NK-92 (cell line): ENCODE measurements around the gene DMC1.
"Not testable (repeated sequence)": the region's sequence is repeated elsewhere in the genome, so short reads cannot be mapped to it uniquely, and the experiment has no call there.

Experiments
- DNase-seq: peaks from one replicate; lab custom pipeline; 2025; ENCODE audit not compliant: unreplicated experiment; lab: John Stamatoyannopoulos, UW

Gene DMC1, protein sequence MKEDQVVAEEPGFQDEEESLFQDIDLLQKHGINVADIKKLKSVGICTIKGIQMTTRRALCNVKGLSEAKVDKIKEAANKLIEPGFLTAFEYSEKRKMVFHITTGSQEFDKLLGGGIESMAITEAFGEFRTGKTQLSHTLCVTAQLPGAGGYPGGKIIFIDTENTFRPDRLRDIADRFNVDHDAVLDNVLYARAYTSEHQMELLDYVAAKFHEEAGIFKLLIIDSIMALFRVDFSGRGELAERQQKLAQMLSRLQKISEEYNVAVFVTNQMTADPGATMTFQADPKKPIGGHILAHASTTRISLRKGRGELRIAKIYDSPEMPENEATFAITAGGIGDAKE

DNA sequence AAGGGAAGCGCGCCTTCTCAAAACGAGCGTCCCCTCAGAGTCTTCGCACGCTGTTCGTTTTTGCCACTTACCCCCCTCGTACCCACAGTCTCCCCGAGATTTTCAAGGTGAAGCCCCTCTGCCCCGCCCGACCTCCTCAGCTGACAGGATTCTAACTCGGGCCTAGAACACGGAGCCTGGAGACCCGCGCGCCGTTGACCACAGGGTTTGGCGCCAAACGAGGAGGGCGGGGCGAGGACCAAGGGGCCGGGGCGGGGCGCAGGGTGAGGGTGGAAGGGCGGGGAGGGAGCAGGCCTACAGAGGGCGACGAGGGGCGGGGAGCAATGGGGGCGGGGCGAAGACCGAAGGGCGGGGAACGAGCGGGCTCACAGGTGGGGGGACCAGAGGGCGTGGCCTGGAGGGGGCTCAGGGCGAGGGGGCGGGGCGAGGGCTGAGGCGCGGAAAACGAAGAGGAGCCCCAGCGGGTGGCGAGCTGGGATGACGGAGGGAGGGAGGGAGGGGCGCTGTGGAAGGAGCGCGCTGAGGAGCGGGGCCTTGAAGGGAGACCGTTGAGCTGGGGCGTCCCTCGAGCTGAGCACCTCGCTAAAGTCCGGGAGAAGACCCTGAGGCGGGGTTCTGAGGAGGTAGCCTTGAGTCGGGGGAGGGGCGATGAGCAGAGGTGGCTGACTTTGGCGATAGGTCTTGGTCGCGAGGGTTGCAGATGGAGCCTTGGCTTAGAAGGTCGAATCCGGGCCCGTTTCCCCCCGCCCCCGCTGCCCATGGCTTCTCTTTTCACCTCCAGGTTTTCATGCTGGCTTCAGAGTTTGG lies at the start of gene DMC1:
TSS of gene DMC1 (minus strand) at position 212 of the 807 bp plus-strand sequence. CDS start 1,927 bp downstream, outside the sequence.
- peak; percentile 89 for DNase-seq

DNA sequence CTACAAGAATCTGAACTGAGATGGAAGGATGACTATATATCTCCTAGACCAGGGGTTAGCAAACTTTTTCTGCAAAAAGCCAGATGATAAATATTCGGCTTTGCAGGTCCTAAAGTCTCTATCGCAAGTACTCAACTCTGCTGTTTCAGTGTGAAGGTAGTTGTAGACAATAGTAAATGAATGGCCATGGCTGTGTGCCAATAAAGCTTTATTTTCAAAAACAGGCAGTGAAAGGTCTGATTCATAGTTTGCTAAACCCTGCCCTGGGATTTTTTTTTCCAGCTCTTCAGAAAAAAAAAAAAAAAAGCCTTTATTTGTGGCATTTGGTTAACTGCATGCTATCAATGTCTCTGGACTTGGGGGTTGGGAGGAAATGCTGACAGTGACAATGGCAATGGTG lies 48.7 kb upstream of the DMC1 start:
- no peak for DNase-seq

DNA sequence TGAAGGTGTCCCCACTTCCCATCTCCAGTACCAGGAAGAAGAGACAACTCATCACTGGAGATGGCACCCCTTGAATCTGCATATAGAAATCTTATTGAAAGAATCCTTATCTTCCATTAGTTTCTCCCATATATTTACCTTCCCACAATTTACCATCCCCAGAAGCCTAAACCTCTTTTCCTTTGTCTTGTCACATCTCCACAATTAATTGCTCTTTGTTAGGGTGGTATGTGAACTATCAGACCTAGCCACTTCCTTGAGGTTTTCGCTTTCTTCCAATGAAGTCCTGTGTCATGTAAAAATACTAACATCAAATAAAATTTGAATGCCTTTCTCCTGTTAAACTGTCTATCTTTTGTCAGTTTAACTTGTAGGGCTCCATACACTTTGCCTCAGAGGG lies 48.3 kb upstream of the DMC1 start:
- no peak for DNase-seq

DNA sequence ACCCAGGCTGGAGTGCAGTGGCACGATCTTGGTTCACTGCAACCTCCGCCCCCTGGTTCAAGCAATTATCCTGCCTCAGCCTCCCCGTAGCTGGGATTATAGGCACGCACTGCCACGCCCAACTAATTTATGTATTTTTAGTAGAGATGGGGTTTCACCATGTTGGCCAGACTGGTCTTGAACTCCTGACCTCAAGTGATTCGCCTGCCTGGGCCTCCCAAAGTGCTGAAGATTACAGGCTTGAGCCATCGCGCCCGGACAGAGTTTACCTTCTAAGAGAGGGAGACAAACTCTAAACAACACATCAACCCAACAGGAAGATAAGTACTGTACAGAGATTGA lies 45.1 kb upstream of the DMC1 start:
- DNase-seq, result not testable (repeated sequence)

DNA sequence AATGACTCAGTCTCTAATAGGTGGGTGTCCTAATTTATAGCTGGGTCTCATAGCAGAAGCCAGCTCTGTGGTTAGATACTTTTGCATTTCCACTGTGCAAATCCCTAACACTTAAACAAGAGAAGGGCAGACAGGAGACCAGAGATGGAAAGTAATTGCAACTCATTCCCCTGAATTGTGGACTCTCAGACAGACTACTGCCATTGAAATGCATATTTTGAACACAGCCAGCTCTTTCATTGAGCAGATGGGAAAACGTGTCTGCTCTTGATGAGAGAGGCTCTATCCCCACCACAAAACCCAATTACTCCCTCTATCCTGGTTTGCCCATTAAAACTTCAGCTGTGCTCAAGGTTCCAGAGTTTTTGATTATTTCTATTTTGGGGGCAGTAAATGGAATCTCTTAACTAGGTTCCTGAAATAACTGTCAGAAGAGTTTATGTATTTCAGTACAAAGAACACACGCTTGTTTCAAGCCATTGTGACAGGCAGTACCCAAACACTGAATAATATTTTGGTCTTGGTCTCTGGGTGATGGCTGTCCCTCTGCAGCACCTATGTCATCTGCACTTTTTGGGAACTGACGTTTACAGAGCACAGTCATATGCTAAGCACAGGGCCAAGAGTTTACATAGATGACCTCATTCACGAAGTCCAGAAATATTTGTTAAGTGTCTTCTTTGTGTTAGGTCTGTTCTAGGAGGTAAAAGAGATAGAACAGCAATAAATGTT lies 44.5 kb upstream of the DMC1 start:
- no peak for DNase-seq

DNA sequence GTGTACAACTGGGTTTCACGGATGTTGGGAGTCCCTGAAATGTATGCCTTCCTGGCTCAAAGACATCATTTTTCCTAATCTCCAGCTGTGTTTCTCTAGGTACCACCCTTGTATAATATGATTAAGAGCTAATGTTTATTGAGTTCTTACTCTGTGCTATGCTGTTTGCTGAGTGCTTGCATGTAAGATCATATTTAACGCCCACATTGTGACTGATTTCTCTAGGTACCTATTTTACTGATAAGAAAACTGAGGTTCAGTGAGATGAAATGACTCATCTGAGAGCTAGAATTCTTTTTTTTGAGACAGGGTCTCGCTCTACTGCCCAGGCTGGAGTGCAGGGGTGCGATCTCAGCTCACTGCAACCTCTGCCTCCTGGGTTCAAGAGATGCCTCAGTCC lies 43.6 kb upstream of the DMC1 start:
- no peak for DNase-seq

DNA sequence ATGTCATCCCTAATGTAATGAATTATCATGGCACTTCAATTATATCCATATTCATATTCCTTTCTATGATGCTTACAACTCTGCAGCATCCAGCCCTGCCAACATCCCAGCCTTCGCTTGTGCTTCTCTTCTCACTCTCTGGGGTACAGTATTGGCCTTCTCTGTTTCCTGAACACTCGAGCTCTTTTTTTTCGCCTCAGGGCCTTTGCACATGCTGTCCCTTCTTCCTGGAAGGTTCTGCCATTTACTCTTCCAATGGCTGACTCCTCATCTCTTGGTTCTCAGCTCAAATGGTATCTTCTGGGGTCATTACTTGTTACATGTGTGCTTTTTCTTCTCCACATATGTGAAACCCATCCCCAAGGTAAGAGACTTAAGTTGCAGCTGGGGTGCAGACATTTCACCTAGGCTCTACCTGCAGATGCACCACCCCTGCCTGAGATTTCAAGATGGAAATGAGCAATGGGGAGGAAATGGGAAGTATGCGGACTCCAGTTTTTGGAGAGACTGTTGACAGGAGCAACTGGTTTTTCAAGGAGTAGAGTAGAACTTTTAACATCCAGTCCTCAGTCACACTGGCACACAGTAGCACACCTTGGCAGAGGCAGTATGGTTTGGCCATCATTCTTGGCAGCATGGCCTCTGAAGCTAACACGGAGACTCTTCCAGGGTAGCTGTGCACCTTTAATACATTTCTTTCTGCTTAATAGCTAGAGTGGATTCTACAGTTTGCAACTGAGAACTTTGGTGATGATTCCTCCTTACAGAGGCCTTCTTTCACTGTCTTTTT lies 42.4 kb upstream of the DMC1 start:
- no peak for DNase-seq

DNA sequence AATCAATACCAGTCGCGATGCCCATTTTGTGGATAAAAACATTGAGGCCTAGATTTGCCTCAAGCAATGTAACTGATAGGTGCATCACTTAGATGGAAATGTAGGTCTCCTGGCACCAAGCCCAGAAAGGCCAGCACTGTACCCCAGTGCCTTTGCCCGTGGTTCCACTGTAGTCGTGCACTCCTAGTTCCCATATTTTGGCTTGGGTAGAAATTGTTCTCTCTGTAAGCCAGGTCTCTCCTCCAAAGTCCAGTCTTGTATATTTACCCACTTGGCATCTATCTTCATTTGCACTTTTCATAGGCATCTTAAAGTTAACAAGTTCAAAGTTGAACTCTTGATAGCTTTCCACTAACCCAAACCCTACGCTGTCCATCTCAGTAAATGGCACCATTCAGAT lies 41.6 kb upstream of the DMC1 start:
- DNase-seq, result no peak

DNA sequence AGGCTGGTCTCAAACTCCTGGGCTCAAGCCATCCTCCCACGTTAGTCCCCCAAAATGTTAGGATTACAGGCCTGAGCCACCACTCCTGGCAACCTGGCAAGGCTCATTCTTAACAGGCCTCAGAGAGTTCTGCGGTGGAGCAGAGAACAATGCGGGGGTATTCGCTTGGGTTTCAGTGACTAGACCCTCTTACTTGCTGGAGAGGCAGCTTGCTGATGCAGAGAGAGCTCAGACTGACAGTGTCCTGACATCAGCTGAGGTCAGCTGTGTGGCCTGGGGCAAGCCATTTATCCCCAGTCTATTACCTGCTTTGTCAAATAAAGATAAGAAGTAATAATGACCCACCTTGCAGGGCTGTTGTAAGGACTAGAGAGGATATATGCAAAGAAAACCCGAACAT lies 40.3 kb upstream of the DMC1 start:
- DNase-seq, result no peak

DNA sequence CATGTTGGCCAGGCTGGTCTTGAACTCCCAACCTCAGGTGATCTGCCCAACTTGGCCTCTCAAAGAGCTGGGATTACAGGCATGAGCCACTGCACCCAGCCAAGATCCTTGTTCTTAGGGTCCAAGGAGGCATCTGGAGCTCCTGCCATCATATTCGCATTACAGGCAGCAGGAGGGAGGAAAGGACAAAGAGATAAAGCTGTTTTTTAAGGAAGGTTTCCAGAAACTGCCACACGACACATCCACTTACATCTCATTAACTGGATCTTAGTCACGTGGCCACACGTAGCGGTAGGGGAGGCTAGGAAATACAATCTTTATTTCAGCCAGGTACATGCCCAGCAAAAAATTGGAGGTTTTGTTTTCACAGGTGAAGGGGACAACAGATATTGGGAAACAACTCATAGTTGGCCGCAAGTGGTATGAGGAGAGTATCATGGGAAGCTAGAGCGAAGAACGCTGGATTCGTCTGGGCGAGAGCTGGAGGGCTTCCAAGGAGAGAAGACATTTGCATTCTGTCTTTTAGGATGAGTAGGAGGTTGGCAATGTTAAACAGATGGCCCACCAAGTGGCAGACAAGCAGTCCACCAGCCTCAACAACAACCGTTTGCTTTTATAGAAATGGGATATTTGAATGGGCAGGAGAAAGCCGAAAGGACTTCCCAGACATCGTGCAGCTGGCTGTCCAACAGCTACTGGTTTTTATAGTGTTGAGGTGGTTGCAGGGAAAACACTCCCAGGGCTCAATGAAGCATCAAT lies 39.2 kb upstream of the DMC1 start:
- DNase-seq, result no peak

DNA sequence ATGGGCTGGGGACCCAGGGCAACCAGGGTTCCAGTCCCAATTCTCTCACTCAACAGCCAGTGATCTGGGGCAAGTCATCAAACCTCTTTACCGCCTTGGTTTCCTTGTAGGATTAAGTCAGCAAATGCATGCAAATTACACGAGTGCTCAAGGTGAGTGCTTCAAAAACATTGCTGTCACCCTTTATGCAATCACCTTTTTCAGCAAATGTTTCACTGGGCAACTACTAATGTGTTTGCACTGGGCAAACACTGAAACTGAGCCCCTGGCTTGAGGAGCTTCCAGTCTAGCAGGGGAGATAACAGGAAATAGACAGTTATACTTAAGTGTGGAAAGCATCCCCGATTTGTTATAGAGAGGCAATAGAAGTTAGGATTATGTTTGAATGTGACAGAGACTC lies 37.7 kb upstream of the DMC1 start:
- no peak for DNase-seq

DNA sequence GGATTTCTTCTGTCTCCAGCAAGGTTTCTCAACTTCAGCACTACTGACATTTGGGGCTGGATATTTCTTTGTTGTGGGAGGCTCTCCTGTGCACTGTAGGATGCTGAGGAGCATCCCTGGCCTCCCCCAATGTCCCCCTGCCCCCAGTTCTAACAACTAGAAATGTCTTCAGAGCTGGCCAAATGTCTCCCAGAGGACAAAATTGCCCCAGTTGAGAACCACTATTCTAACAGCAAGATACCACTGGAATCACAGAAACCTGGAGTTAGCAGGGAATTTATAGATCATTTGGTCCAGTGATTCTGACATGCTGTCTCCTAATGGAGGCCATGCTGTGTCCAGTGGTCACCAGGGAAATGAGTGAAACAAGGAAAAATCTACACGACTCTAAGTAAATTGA lies 32.2 kb upstream of the DMC1 start:
- no peak for DNase-seq

DNA sequence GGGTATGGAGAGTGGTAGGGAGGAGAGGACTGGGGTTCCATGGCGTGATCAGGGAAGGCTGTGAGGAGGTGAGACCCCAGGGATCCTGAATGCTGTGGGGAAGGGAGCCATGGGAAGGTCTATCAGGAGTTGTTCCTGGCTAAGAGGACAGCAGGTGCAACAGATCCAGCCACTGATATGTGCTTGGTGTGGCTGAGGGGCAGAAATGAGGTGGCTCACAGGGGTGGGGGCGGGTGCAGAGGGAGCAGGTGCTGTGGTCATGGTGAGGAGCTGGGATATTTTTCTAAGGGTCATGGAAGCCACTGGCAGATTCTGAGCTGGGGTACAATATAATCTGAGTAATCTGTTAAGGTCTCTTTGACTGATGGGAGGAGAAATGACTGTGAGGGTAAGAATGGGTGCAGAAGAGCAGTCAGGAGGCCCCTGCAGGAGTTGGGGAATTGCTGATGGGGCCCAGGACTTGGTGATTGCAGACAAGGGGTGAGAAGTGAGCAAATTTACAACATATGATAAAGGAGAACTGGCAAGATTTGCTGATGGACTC lies 31.3 kb upstream of the DMC1 start:
- DNase-seq, result no peak

DNA sequence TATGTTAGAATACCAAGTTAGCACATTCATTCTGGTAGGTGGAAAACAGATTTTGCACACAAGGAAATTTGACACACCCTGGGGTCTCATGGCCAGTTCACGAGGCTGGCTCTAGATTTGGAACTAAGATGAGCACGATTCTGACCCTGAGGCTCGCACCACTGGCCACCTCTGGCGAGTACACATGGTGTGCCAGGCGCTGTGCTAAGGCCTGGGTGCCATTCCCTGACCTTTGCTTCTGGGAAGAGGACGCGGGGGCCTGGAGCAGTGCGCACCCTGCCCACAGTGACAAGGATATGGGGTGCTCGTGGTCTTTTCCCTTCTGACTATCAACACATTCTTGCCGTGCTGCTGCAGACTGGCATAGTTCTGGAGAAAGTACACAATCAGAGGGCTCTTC lies 29.5 kb upstream of the DMC1 start:
- no peak for DNase-seq

DNA sequence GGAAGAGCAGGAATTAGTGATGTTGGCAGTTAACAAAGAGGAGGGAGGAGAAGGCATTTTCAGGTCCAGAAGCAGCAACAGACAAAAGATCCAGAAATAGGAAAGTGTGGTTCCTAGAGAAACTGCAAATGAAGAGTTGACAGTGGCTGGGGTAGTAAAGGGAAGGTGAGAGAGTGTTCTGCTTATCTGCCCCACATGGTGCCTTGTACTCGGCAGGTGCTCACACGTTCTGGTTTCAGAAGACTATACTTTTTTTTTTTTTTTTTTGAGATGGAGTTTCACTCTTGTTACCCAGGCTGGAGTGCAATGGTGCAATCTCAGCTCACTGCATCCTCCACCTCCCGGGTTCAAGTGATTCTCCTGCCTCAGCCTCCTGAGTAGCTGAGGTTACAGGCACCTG lies 12.9 kb upstream of the DMC1 start:
- DNase-seq, result not testable (repeated sequence)

DNA sequence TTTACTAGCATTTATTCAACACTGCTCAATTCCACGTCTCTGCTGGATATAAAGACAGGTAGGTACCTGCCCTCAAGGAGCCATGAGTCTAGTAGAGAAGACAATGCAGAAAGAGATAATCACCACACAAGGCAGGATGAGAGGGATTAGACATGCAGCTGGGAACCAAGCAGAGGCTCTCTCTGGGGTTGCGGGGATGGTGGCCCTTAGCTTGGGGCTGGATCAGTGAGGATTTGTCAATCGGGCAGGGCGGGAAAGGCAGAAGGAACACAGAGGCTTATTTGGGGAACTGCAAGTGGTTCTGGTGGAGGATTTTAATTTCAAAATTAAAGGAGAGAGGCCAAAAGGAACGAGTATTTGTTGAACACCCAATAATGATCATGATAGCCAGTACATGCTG lies 8.5 kb upstream of the DMC1 start:
- DNase-seq, result no peak

DNA sequence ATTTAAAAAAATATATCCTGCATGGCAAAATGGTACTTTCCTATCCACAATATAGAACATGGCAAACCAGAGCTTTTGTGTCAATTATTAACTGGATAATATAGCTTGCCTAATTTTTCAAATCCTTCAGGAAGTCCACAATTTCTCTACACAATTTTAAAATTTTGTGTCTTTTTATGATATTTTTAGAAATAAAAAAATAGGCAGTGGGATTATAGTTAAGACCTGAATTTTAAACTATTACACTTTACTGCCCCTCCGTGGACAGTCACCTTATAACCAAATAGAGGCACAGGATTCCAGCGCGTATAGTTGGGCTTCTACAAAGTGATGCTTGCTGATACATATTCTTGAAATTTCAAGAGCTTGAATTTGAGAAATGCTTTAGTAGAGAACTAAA lies 2.1 kb upstream of the DMC1 start:
- DNase-seq, result no peak

DNA sequence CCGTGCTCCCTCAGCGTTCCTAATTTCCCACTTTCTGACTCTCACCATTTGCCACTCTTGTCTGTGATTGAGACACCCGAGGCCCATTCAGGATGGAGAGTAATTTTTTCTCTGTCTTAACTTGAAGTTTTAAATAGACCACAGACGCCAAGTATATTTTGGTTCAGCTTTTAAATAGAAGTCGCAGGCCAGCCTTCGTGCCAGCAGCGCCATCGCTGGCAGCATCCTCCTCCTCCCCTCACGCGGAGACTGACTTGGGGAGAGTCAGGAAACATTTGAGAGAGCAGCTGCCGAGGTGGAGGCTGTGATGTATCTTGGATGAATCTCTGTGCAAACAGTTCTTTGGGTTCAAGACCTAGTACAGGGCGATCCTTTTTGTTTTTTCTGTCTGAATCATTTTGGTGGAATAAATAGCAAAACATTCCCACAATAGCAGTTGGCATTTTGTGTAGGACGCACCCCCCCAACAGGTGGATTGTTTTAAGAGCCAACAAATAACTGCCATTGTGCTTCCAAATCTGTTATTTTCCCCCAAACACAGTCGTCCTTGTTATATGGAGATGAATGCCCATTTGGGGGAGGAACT lies 889 bp upstream of the DMC1 start:
- DNase-seq, result no peak

DNA sequence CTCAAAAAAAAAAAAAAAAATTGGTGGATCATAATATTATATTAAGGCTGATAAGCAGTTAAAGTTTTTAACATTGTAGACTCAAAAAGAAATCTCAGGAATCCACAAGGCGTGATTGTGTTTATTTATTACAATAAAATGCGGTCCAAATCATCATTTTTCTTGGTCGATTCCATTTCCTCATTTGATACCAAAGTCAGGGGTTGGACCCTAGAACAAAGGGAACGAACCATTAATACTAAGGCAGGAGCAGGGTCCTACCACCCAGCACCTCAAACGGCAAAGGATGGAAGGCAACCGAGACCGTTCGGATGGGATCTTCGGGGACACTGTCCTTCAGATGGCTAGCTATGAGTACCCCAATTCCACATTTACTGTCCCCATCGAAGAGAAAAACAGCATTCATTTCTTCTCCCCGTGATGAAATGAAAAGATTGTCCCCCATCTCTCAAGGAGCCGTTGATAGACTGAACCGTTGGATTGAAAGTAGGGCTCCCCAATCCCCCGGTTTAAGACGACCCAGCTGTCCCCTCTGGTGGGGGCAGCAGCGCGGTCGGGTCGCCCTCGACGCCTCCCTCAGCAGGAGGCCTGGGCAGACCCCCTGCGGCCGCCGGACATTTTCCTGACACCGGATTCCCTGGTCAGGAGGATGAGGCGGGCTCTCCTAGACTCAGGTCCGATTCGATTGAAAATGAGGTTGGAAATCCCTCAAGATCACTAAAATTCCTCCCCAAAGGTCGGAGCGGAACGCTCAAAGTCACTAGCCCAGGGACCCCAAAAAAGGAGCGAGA lies 607 bp downstream of the DMC1 start:
- no peak for DNase-seq
